ENCODE measurements around the gene RNF20. TPM values are rescaled to one million over a fixed set of nuclear protein-coding genes. Genes with fewer than 3 reads are reported as not detected.

The RNF20 gene
- total RNA-seq, 2 donors from 2014 or later: 24.7 to 31.0 TPM

- Histone ChIP-seq H3K4me3 (no peak overlapping the region), H3K36me3 (no peaks in the 10 kb centered on the region), H3K9me3 (no peaks in the 10 kb centered on the region), H3K4me1 (ENCODE audit: control insufficient read depth in 1 of 2, low read depth in 2 of 2) (no peaks in the 10 kb centered on the region), H3K27ac (no peak overlapping the region), H3K27me3 (replicated peaks; ENCODE audit: insufficient read depth) (no peaks in the 10 kb centered on the region)
- ATAC-seq (ENCODE audit: insufficient number of reproducible peaks, low FRiP score, low read depth) (no peak), DNase-seq (ENCODE audit: low spot score) (no peak)
- TF ChIP-seq CTCF (IDR thresholded peaks at IDR 0.05): no peak
Observed at GRCh38 chr9:101593345-101593744, 59.7 kb downstream of the RNF20 start.

GRCh38 chr9:101594796-101595195, 61.1 kb downstream of the RNF20 start, which contains the start of gene PPP3R2:
Gene PPP3R2 (minus strand): TSS chr9:101594969. CDS start chr9:101594921, 48 bp downstream.
- DNase-seq (ENCODE audit: low spot score): no peak
- no peak for ATAC-seq (ENCODE audit: insufficient number of reproducible peaks, low FRiP score, low read depth)
- no peak within 1 kb of the TSS for H3K27ac ChIP-seq
- no peaks in the 10 kb centered on the region for H3K27me3 ChIP-seq (replicated peaks; ENCODE audit: insufficient read depth)
- no peaks in the 10 kb centered on the region for H3K36me3 ChIP-seq
- H3K9me3 ChIP-seq: no peaks in the 10 kb centered on the region
- H3K4me3 ChIP-seq: no peak within 1 kb of the TSS
- no peaks in the 10 kb centered on the region for H3K4me1 ChIP-seq (ENCODE audit: control insufficient read depth in 1 of 2, low read depth in 2 of 2)
- no peak for TF ChIP-seq CTCF (IDR thresholded peaks at IDR 0.05)

- Histone ChIP-seq H3K27me3 (replicated peaks; ENCODE audit: insufficient read depth) (no peaks in the 10 kb centered on the region), H3K27ac (no peak overlapping the region), H3K9me3 (no peaks in the 10 kb centered on the region), H3K36me3 (no peaks in the 10 kb centered on the region), H3K4me3 (no peak overlapping the region), H3K4me1 (ENCODE audit: control insufficient read depth in 1 of 2, low read depth in 2 of 2) (no peaks in the 10 kb centered on the region)
- peak; percentile 41 for TF ChIP-seq CTCF (IDR thresholded peaks at IDR 0.05)
- ATAC-seq (ENCODE audit: insufficient number of reproducible peaks, low FRiP score, low read depth): no peak
- DNase-seq (ENCODE audit: low spot score): no peak
Observed at GRCh38 chr9:101601904-101602765, 68.5 kb downstream of the RNF20 start.

GRCh38 chr9:101604296-101604695, 70.6 kb downstream of the RNF20 start:
- no peaks in the 10 kb centered on the region for H3K27me3 ChIP-seq (replicated peaks; ENCODE audit: insufficient read depth)
- H3K4me3 ChIP-seq: no peak overlapping the region
- DNase-seq (ENCODE audit: low spot score) (no peak), ATAC-seq (ENCODE audit: insufficient number of reproducible peaks, low FRiP score, low read depth) (no peak)
- no peak for TF ChIP-seq CTCF (IDR thresholded peaks at IDR 0.05)
- H3K4me1 ChIP-seq (ENCODE audit: control insufficient read depth in 1 of 2, low read depth in 2 of 2): no peaks in the 10 kb centered on the region
- H3K9me3 ChIP-seq: no peaks in the 10 kb centered on the region
- no peak overlapping the region for H3K27ac ChIP-seq
- no peaks in the 10 kb centered on the region for H3K36me3 ChIP-seq

GRCh38 chr9:101605547-101605946, 71.9 kb downstream of the RNF20 start:
- Histone ChIP-seq H3K4me3 (no peak overlapping the region), H3K27ac (no peak overlapping the region), H3K36me3 (no peaks in the 10 kb centered on the region), H3K4me1 (ENCODE audit: control insufficient read depth in 1 of 2, low read depth in 2 of 2) (no peaks in the 10 kb centered on the region), H3K27me3 (replicated peaks; ENCODE audit: insufficient read depth) (no peaks in the 10 kb centered on the region), H3K9me3 (no peaks in the 10 kb centered on the region)
- no peak for TF ChIP-seq CTCF (IDR thresholded peaks at IDR 0.05)
- no peak for DNase-seq (ENCODE audit: low spot score)
- no peak for ATAC-seq (ENCODE audit: insufficient number of reproducible peaks, low FRiP score, low read depth)

Other genes starting within 250 kb of the RNF20 start
- under 1 TPM in 1 of 2 donors, not detected in 1; 0.92 TPM for gene BAAT, start 148.8 kb upstream of the RNF20 start, total RNA-seq
- gene MRPL50, start 135.2 kb upstream of the RNF20 start, total RNA-seq: 10 to 100 TPM in 1 of 2 donors, 1 to 10 TPM in 1; 9.5 to 16.3 TPM
- gene ZNF189, start 135.0 kb upstream of the RNF20 start, total RNA-seq: 10 to 100 TPM; 20.4 to 28.2 TPM
- not detected for gene ALDOB, start 98.1 kb upstream of the RNF20 start, total RNA-seq
- gene PPP3R2, start 61.1 kb downstream of the RNF20 start, total RNA-seq: not detected
- under 1 TPM in 1 of 2 donors, not detected in 1; 0.21 TPM for gene GRIN3A, start 204.8 kb downstream of the RNF20 start, total RNA-seq